Embryonic facial prominence (tissue), 1 donor: ENCODE results near the gene HOXB3.

ENCODE experiments used
- DNase-seq: peaks from one replicate; pipeline ENCODE4 v3.0.0-alpha.2; 2016; ENCODE audit errors: extremely low spot score

HOXB3 gene

DNA sequence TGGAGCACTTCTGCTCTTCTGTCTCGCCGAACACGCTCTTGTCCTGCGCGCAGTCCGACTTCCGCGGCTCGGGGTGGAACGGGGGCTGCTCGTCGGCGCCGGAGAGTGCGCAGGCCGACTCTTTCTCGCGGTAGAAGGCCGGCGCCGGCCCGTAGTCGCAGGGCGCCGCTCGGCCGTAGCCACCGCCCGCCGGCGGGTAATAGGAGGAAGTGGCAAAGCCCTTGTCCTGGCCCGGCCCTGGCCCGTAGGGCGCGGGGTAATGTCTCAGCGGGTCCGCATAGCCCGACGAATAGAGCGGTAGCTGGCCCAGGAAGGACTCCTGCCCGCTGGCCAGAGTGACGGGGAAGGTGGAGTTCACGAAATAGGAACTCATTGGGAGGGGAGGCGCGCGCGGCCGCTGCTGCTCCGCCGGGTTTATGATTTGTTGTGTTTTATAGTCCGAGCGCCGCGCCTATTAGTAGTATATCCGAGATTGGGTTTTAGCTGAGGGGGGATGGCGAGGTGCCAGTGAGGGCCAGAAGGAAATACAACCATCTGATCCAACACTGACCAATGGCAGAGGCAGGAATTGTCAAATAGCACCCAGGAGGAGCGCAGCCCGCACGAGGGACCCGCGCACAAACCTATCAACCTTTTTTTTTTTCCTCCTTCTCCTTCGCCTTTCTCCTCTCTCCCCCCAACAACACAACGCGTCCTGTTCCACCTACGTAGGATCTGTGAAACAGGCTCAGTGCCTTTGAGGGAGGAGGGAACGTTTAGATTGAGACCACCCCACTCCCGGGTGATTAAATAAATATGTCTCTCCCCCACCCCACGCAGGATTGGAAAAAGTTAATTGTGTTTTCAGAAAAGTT is 8.0 kb upstream of the HOXB3 start:
- no peak for DNase-seq

GRCh38 chr17:48597528-48597777 is 7.4 kb upstream of the HOXB3 start:
- no peak for DNase-seq

DNA sequence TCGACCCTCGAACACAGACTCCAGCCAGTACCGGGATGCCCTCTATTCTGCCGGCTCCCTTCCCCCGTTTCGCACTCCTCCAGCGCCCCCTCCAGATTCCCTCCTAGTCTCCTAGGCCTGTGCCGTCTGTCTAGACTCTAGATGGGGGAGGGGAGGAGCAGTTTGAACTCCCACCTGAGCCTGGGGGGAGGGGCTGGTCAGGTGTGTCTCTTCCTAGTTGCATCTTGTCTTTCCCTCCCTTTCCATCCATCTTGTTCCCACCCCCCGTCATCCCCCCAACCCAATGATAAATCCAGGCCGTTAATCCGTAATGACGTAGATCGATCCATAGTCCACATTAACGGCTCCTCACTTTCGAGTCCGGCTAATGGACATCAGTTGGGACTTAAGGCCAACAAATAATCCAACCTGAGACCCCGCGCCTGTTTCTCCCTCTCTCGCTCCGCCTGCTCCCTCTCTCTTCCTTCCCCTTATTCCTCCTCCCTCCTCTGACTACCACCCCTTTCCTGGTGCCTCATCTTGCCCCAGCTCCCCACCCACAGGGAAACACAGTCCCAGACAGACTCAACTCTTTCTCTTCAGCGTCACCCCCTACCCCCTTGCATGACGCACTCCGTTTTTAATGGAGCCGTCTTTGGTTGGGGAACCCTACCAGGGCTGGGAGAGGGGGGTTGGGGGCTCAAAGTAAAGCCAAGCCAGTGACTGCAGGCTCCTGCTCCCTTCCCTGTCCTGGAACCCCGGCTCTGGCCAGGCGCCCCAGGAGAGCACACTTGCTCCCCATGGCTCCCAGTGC is 6.9 kb upstream of the HOXB3 start:
- no peak for DNase-seq

- no peak for DNase-seq
Measured at GRCh38 chr17:48596000-48596734, 6.1 kb upstream of the HOXB3 start.

GRCh38 chr17:48595278-48595999 is 5.4 kb upstream of the HOXB3 start:
- DNase-seq = no peak

DNA sequence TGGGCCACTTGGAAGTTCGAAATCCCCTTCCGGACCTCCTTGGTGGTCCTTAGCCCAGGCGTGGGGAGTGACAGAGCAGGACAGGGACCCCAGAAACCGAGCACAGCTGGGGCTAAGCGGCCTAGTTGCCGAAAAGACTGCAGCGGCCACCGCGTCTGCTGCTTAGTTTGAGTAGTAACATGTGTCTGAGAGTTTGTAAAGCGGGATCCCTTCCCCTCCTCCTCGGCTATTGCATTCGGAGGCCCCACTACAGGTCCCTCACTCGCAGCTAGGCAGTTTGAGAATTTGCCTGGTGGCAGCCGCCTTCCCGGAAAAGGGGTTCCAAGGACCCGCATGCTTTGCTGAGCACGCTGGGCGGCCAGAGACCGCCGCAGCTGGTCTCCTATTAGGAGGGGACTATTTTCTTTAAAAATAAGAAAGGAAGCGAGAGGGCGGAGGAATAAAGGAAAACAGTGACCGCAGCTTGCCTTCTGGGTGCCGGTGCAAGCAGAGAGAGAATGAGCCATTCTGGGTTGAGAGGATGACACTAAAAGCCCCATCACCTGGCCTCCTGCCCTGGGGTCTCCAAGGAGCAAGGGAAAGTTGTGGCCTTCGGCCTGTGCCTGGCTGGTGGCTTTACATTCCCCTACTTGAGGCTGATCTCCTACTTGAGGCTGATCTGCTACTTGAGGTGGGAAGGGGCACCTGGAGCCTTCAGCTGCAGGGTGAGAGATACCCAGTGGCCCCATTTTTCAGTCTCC is 4.7 kb upstream of the HOXB3 start:
- DNase-seq = no peak

- no peak for DNase-seq
Measured at GRCh38 chr17:48593840-48594537, 3.9 kb upstream of the HOXB3 start.

- no peak for DNase-seq
Measured at GRCh38 chr17:48593126-48593829, 3.2 kb upstream of the HOXB3 start, which contains the start of gene HOXB5. Gene HOXB5, minus strand, starts transcription at chr17:48593779. Its CDS starts 97 bp downstream, at chr17:48593682.

DNA sequence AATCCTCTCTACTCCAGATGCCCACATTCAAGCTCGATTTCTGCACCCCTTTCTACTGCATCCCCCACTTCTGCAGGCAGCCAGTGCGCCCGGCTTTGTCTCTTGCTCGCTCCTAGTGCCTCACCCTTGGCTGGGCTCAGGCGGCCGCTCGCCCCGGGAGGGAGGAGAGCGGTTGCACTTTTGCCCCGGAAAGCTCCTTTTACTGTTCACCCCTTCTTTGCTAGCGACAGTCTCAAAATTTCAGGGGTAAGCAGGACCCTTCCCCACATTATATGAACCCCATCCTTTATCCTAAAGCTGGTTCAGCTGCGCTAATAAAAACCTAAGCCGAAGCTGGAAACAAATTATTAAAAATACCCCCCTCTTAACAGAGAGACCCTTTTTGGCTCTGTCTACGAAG is 2.5 kb upstream of the HOXB3 start:
- DNase-seq = no peak

GRCh38 chr17:48592057-48592514 is 2.0 kb upstream of the HOXB3 start:
- DNase-seq = no peak

DNA sequence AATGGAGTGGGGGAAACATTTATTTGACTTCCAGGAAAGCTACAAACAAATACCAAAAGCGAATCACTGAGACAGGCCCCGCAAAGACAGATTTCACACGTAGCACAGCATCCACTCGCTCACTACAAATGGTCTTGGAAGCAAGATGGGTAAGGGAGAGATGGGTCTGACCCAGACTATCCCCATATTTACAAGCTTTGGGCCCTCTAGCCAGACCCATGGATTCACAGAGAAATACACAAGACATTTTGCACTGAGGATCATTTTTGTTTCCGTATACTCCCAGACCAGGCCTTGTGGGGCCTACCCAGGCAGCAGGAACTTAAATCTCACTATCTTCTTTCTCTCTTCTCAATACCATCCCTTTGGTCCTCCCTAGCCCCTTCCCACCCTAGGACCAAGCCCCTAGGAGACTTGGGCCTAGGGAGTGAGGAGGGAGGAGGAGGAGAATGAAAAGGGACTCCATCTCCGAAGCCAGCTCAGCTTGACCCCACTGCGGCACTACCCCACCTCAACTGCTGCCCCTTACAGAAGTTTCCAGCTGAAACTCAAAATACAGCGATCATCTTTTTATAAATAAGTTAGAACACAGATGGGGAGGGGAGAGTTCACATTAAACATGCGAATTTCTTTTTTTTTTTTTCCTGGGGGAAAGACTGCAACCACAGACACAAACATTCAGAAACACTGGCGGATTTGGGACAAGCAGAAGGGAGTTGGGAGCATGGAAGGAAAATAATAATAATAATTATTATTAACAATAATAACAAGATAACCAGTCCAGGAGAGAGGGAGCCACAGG is 1.4 kb upstream of the HOXB3 start:
- DNase-seq = no peak

GRCh38 chr17:48590607-48591161 is 643 bp upstream of the HOXB3 start:
- DNase-seq = no peak

DNA sequence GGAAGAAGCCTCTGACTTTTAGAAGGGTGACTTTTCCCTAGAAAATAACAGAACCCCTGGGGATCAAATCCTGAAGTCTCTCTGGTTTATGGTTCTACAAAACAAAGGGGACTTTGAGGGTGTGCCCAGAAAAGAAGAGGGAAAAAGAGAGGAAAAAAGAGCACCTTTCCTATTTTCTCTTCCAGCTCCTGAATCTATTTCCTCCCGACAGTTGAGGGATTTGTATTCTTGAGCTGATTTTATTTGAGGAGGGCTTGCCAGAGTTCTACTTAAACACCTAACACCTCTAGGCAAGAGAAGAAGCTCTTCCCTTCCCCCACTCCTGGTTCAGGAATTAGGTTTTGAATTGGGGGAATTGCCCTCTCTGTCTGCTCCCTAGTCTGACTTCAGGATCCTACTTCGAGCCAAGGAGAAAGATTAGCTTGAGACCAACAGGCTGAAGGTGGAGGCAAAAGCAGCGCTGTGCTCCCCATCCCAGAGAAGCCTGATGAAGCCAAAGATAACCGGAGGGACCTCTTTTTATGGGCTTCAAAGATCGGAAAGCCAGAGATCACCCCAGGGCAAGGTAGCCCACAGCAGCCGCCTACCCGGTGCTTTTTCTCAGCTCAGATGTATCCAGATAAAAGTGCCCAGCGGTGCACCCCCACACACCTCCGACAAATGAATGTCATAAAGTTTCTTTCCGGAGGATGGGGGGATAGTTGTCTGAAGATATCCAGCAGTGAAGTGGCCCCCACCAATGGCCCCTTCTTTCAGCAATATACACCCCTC is 796 bp downstream of the HOXB3 start:
- no peak for DNase-seq

GRCh38 chr17:48588528-48588927 is 1.5 kb downstream of the HOXB3 start:
- no peak for DNase-seq

GRCh38 chr17:48588074-48588415 is 2.0 kb downstream of the HOXB3 start:
- DNase-seq = no peak

DNA sequence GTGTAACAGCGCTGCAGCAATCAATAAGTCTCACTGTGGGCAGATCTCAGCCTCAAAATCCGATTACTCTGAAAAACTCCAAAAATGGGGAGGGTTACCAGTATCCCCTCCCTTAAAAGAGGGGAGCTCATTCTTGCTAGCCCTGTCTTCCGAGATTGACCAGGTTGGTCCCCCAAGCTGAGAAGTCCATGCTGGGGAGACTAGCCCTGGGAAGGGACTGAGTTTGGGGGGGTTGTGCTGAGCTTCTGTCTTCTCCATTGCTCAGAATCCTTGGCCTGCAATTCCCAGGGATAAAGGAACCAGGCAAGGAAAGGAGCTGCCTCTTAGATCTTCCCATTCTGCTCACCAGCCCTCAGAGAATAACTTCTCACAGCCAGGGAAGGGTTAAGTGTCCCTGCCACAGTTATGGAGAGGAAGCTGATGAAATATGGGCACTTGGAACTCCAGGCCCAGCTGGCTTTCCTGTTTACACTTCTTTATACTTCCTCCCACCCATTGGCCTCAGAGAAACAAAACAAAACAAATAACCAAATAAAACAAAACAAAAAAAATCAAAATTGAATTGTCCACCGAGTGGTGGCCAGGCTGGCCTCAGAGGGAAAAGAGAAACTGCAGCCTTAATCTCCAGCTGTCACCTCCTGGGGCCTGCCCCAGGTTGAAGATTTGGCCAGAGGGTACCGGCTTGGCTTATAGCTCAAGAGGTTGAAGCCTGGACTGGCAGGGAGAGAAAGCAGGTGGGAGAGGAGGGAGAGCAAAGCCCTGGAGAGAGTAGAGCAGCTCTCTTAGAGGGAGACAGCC is 2.6 kb downstream of the HOXB3 start:
- no peak for DNase-seq
